ENCODE results near the gene MAPRE3.

The MAPRE3 gene

GRCh38 chr2:27025281-27025800 lies 54.9 kb downstream of the MAPRE3 start (continued):
- TF ChIP-seq CSRNP3 (CRISPR knock-in tag; IDR thresholded peaks at IDR 0.05) = no peak
- no peak for TF ChIP-seq TOX (CRISPR knock-in tag; IDR thresholded peaks at IDR 0.05; ENCODE audit: borderline replicate concordance)

- no peak for ATAC-seq
- TF ChIP-seq ZNF565 (CRISPR knock-in tag; conservative IDR thresholded peaks at IDR 0.05; ENCODE audit: low read depth) = no peak
- no peak for TF ChIP-seq OSR1 (CRISPR knock-in tag; IDR thresholded peaks at IDR 0.05)
- TF ChIP-seq GLIS3 (CRISPR knock-in tag; IDR thresholded peaks at IDR 0.05) = no peak
- TF ChIP-seq RARB (CRISPR knock-in tag; IDR thresholded peaks at IDR 0.05) = no peak
- no peak for TF ChIP-seq TOX (CRISPR knock-in tag; IDR thresholded peaks at IDR 0.05; ENCODE audit: borderline replicate concordance)
- no peak for TF ChIP-seq ESRRG (CRISPR knock-in tag; IDR thresholded peaks at IDR 0.05)
- TF ChIP-seq ZFP3 (CRISPR knock-in tag; IDR thresholded peaks at IDR 0.05) = no peak
- TF ChIP-seq PATZ1 (CRISPR knock-in tag; IDR thresholded peaks at IDR 0.05; ENCODE audit: borderline replicate concordance) = no peak
- no peak for TF ChIP-seq ZC3H10 (CRISPR knock-in tag; IDR thresholded peaks at IDR 0.05)
- TF ChIP-seq BACH2 (CRISPR knock-in tag; IDR thresholded peaks at IDR 0.05; ENCODE audit: borderline replicate concordance) = no peak
- TF ChIP-seq POU6F1 (CRISPR knock-in tag; IDR thresholded peaks at IDR 0.05; ENCODE audit: borderline replicate concordance, low read depth) = no peak
- TF ChIP-seq ZFP30 (CRISPR knock-in tag; IDR thresholded peaks at IDR 0.05) = no peak
Observed at GRCh38 chr2:27025861-27026851, 55.7 kb downstream of the MAPRE3 start.

GRCh38 chr2:27027211-27027651 lies 56.8 kb downstream of the MAPRE3 start:
- TF ChIP-seq OSR1 (CRISPR knock-in tag; IDR thresholded peaks at IDR 0.05) (no peak), TCF4 (CRISPR knock-in tag; IDR thresholded peaks at IDR 0.05; ENCODE audit: borderline replicate concordance) (no peak), GLIS3 (CRISPR knock-in tag; IDR thresholded peaks at IDR 0.05) (no peak), BACH2 (CRISPR knock-in tag; IDR thresholded peaks at IDR 0.05; ENCODE audit: borderline replicate concordance) (no peak), CSDC2 (CRISPR knock-in tag; IDR thresholded peaks at IDR 0.05) (no peak), ZNF70 (CRISPR knock-in tag; IDR thresholded peaks at IDR 0.05) (no peak), ARNTL (CRISPR knock-in tag; IDR thresholded peaks at IDR 0.05; ENCODE audit: borderline replicate concordance, low read depth) (no peak), RARB (CRISPR knock-in tag; IDR thresholded peaks at IDR 0.05) (no peak), CSRNP3 (CRISPR knock-in tag; IDR thresholded peaks at IDR 0.05) (no peak)
- ATAC-seq = no peak

- no peak for TF ChIP-seq ZFP30 (CRISPR knock-in tag; IDR thresholded peaks at IDR 0.05)
- no peak for ATAC-seq
Observed at GRCh38 chr2:27029051-27029450, 58.6 kb downstream of the MAPRE3 start.

All from SK-N-SH treated with all-trans-retinoic acid at 6 μM for 48 hours (cell line).